Ramos (cell line): ENCODE measurements around the gene LRRC32.
"Not testable (repeated sequence)": the region's sequence is repeated elsewhere in the genome, so short reads cannot be mapped to it uniquely, and the experiment has no call there.

ENCODE experiments used
- in situ Hi-C: fragments of 300-500 bp; cut with MboI; formaldehyde crosslinking; loops from one replicate; pipeline ENCODE4 v1.14.3; 2022; ENCODE audit warnings: low sequenced_read_pairs; ENCODE audit not compliant: unreplicated experiment

The LRRC32 gene

DNA sequence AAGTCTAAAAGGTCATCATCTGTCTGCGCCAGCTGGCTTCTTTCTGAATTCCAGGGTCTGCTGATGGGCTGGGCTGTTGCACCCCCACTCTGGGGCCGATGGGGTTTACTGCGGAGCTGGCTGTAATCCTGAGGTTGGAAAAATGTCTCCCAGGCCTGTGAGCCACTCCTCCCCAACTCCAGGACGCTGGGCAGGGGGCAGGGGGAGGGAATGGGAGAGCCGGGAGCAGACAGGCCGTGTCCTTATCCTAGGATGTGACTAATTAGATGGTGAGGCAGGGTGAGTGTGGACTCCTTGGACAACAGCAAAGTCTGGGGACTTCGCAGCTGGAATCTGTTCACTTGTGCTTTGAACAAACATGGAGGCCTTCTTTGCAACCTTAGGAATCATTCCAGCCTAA, 48.7 kb downstream of the LRRC32 start:
- in situ Hi-C loops, result no loop called here

DNA sequence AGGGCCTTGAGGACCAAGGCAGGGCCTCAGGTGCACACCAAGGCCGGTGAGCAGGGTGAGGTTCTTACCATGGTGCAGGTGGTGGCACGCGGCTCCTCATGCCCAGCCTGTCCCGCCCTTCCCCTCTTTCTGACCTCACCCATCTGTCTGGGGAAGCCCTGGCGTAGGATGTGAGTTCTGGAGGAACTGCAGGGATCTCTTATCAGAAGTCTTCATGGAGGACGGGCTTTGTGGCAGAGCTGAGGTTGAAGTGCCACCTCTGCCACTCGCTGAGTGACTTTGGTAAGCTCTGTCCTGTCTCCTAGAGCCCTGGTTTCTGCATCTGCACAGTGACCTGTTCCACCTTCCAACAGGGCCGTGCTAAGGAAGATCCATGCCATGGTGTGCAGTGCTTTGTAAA, 49.1 kb downstream of the LRRC32 start:
- in situ Hi-C loops, result no loop called here

DNA sequence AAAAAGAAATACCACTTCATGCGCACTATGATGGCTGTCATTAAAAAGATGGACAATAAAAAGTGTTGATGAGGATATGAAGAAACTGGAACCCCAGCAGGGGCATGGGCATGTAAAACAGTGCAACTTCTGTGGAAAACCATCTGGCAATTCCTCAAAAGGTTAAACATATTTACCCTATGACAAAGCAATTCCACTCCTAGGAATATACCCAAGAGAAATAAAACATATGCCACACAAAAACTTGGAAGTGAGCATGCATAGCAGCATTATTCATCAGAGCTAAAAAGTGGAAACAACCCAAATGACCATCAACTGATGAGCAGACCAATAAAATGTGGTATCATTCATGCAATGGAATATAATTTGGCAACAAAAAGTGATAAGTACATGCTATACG, 50.1 kb downstream of the LRRC32 start:
- in situ Hi-C loops, result no loop called here

DNA sequence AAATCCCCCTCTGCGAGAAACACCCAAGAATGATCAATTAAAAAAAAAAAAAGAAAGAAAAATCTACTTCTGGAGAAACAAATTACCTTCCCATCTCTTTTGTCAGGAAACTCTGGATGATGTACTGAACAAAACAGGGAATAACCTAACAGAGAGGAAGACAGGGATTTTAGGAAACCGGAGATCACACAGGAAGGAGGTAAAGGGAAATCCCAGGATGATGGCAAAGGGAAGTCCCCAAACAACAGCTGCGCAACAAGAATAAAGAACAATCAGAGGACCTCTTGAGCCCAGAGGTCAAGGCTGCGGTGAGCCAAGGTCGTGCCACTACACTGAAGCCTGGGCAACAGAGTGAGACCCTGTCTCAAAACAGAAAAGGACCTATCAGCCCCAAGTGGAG, 50.7 kb downstream of the LRRC32 start:
- in situ Hi-C loops, result not testable (repeated sequence)

DNA sequence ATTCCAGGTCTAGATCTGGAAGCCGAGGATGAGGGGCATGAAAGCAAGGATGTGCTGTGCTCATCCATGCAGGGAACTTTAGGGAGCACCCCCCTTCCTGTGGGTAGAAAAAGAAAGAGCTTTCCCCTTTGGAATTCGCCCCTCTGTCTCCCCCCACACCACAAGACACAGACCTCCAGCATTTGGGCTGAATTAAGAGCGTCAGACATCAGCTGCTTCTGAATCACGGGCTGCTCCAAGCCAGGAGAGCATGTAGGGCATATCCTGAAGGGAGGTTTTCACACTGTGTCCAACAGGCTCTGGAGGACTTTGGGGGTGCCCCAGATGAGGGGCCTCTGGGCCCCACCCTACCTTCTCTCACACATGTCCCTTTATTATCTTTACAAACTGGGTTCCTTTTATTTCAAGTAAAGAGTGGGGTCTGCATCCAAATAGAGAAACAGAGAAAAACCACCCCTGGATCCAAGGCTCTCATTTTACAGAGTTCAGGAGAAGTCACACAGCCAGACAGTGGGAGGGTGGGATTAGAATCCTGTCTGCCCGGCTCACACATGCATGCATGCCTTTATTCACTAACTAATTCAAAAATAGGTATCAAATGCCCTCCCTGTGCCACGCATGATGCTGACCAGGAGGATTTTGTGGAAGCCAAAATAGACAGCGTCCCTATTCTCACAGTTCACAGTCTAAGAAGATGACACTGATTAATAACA, 52.8 kb downstream of the LRRC32 start:
- in situ Hi-C loops, result no loop called here

DNA sequence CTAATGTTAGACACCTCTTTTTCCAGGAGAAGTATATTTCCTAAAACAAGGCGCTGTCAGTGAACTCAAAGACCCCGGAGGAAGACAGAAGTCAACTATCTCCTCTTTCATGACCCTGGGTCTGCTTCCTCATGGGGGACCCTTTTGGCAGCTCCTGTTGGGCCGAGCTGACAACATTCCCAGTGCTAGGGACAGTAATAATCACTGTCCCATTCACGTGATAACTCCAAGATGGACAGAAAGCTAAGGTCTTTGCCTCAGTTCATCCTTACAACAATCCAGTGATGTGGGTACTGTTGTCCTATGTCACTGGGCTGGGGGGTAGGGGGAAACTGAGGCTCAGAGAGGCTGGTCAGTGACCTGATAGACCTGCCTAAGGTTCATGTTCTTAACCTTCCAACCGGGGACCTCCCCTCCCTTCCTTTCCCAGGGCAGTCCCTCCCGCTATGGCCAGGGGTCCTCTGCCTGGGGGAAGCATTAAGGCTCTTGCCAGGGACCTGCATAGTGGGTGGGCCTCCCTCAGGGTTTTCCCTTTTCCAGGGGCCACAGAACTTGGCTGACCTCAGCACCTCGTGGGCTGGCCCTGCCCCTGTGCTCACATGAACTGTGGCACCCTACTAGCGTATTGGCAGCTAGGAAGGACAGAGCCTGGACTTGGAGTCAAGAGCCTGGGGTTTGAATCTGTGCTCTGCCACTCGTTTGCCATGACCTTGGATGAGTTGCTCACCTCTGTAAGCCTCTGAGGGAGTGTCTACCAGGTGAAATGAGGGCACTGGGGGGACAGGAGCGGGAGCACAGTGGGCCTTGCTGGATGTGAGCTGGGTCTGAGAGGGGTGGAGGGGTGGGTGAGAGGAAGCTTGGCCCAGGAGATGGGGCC, 53.6 kb downstream of the LRRC32 start:
- in situ Hi-C loops, result no loop called here

DNA sequence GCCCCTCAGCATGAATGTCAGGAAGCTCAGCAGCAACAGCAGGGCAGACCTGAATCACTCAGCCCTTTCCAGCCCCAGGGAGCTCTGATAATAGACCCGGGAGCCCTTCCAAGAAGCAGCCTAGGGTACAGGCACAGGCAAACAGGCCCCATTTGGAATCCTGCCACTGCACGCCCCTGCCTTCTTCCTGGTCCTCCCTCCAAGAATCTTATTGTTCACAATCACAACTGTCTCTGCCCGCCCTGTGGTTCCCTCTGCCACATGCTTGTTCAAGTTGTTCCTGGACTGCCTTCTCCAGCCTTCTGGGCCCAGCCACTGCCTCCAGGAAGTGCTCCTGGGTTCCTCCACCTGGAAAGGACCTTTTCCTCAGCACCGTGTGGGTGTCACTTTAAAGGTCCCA, 54.6 kb downstream of the LRRC32 start:
- in situ Hi-C loops, result no loop called here

DNA sequence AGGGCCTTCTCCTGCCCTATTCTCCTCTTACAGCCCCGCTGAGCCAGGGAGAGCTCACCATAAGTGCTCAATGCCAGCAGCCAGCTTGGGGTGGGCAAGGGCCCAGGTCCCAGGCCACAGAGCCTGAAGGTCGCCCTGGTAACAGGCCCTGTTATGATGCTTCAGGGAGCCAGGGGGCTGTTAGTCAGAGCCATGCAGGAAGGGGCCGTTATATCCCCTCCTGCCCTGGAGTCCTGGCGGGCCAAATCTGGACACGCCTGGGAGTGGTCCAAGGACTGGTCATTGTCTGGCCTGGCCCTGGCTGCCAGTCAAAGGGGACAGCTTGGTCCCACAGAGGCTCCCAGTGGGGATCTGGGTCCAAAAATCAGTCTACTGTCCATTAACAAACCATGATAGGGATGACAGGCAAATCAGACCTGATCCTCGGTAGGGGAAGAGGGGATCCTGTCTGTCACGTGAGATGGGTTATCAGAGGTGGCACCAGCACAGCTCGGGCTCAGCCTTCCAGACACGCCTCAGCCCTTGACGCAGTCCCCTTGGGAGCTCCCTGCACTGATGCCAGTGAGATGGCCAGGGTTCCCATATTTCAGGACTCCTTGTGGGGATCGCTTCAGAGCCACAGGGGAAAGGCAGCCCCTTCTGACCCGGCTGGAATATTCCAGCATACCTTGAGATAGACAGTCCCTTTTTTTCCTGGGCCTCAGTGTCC, 55.9 kb downstream of the LRRC32 start:
- in situ Hi-C loops, result no loop called here

DNA sequence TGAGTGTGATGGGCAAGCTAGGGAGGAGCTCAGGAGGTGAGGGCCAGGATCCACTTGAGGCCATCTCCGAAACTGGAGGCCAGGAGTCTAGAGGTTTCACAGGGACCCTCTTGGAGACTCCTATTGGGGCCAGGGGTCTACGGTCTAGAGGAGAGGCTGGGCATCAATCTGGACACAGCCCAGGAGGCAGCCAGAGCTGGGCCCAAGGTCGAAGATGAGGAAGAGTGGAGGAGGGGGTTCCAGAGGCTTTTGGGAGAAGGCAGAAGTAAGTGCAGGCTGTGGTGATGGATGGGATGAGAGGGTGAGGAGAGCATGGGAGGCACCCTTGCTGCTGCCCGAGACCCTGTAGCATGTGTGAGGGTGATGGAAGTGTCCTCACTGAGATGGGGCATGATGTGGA, 56.6 kb downstream of the LRRC32 start:
- in situ Hi-C loops, result no loop called here

DNA sequence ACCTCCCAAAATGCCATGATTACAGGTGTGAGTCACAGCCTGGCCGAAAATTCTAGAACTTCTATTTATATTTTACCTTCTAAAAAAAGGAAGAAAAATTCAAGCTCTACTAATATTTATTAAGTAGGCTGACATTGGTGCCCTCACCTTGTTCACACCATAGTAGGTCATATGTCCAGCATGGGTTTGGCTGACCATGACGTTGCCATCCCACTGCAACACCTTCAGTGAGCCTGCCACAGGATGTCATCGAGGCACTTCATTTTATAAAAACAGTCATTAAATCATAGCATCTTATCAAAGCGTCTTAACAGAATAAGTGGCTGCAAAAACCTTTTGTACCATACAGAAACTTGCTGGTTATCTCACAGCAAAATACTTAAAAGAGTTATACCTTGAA, 58.3 kb downstream of the LRRC32 start:
- in situ Hi-C loops, result no loop called here

DNA sequence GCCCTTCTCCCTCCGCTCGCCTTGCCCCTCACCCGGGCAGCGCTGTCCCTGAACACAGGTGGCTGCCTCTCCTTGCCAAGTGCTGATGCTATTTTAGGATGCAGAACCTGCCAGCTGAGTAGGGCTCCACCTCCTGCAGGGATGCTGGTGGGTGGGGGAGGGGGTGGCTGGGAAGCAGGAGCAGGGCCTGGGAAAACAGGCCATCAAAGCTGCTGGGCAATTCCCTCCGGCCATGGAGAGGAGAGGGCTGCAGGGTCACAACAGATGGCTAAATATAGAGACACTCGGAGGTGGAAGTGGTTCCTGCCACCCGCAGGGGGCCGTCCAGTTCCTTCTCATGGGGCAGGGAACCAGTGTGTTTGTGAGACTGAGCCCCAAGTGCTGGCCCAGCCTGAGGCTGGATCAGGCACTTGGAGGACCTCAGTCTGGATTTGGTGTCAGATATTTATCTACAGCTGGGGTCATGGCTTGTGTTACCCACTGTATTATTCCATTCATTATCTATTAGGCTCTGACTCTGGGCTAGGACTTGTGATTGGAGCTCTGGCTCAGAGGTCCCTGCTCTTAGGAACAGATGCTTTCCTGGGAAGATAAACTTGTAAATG, 59.6 kb downstream of the LRRC32 start:
- in situ Hi-C loops, result no loop called here

DNA sequence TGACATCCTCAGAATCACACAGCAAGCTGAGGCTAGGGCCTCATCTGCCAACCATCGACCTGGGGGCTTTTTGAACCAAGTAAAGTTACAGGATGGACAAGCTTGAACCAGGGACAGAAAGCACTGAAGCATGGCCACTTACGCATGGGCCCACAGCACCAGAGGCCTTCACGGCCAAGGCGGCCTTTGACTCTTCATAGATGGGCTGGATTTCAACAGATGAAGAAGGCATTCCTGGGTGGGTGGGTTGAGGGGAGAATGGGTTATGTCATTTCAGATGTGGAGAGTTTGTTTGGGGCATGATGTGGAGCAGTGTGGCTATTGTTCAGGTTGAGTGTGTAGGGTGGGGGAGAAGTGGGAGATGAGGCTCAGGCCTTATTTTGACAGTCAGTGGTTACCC, 60.2 kb downstream of the LRRC32 start:
- in situ Hi-C loops, result no loop called here

DNA sequence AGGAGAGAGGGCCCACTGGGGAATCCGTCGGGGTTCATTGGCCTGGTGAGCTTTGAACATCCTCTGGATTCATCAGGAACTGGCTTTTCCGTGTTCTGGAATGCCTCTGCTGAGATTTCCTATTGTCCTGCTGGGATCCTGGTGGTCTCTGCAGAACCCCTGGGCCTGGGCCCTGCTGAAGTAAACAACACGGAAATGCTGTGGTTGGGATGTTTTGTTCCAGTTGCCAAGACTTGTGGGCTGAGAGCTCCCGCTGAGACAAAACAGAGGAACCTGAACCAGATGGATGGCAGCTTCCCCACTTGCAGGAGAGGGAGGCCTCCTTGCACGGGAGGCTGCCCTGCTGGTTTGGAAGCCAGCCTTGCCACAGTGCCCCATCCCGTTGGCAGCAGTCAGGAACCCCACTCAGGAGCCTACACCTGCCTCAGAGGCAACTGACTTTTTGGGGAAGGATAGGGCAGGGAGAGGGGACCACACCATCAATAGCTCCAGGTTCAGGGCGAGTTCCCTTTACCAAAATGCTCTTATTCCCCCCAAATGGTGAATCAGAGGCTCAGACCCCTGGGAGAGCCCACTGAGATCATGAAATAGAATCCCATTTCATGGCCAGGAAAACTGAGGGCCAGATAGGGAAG, 60.7 kb downstream of the LRRC32 start:
- in situ Hi-C loops, result no loop called here

DNA sequence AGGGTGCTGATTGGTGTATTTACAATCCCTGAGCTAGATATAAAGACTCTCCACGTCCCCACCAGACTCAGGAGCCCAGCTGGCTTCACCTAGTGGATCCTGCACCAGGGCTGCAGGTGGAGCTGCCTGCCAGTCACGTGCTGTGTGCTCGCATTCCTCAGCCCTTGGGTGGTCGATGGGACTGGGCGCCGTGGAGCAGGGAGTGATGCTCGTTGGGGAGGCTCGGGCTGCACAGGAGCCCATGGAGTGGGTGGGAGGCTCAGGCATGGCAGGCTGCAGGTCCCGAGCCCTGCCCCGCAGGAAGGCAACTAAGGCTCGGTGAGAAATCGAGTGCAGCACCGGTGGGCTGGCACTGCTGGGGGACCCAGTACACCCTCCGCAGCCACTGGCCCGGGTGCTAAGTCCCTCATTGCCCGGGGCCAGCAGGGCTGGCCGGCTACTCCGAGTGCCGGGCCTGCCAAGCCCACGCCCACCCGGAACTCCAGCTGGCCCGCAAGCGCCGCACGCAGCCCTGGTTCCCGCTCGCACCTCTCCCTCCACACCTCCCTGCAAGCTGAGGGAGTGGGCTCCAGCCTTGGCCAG, 61.6 kb downstream of the LRRC32 start:
- in situ Hi-C loops, result not testable (repeated sequence)

DNA sequence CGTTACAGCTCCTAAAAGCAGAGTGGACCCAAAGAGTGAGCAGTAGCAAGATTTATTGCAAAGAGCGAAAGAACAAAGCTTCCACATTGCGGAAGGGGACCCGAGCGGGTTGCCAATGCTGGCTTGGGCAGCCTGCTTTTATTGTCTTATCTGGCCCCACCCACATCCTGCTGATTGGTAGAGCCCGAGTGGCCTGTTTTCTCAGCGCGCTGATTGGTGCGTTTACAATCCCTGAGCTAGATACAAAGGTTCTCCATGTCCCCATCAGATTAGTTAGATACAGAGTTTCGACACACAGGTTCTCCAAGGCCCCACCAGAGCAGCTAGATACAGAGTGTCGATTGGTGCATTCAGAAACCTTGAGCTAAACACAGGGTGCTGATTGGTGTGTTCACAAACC, 62.3 kb downstream of the LRRC32 start:
- in situ Hi-C loops, result not testable (repeated sequence)
